Activated T-cell treated with anti-CD3 and anti-CD28 coated beads, Interleukin-2, amount 50 U/mL, for 4 hours (primary cell): Measurements from ENCODE around the gene LDAH. TPM values are rescaled to one million over a fixed set of nuclear protein-coding genes. Genes with fewer than 3 reads are reported as not detected.
A peak's percentile ranks its signal among the peaks of the same experiment; 100 is the strongest.

Source experiments
- ATAC-seq, 2 donors: fragments of 200-7000 bp; cut with Tn5 transposase; one replicate each; pipeline ENCODE4 v1.10.0; 2021
- DNase-seq: peaks from one replicate; pipeline ENCODE4 v3.0.0-alpha.2; 2020
- H3K27me3 Mint-ChIP-seq: one replicate; pipeline ENCODE4 v1.8.0; 2021; ENCODE audit warnings: low read depth, mixed read lengths
- H3K36me3 Mint-ChIP-seq: one replicate; pipeline ENCODE4 v1.8.0; 2022; ENCODE audit warnings: mixed read lengths; ENCODE audit not compliant: insufficient read depth
- H3K4me1 Mint-ChIP-seq: one replicate; pipeline ENCODE4 v1.8.0; 2021; ENCODE audit warnings: low read depth, mixed read lengths
- H3K4me3 Mint-ChIP-seq: one replicate; pipeline ENCODE4 v1.8.0; 2021; ENCODE audit warnings: mild to moderate bottlenecking, moderate library complexity, mixed read lengths
- H3K9me3 Mint-ChIP-seq: one replicate; pipeline ENCODE4 v1.8.0; 2021; ENCODE audit warnings: mixed read lengths
- total RNA-seq, 3 donors: library from RNA; stranded (reverse); gene quantifications; one replicate each; pipeline ENCODE4 v1.2.1, GENCODE V29; 2021

Gene LDAH
- total RNA-seq, 3 donors from 2014 or later, result 28.9 to 32.2 (median 30.1) TPM

GRCh38 chr2:20653695-20654534, 169.0 kb downstream of the LDAH start:
- H3K36me3 Mint-ChIP-seq, result no peaks in the 10 kb centered on the region

GRCh38 chr2:20652673-20653575, 170.0 kb downstream of the LDAH start:
- Mint-ChIP-seq H3K9me3 (no peaks in the 10 kb centered on the region), H3K27me3 (peaks cover 5% of the 10 kb centered on the region), H3K36me3 (no peaks in the 10 kb centered on the region), H3K4me3 (no peak overlapping the region), H3K4me1 (peaks cover 30% of the 10 kb centered on the region)
- no peak for DNase-seq
- ATAC-seq, result no peak

More at GRCh38 chr2:20653695-20654534, 169.0 kb downstream of the LDAH start:
- Mint-ChIP-seq H3K4me1 (peaks cover 21% of the 10 kb centered on the region), H3K27me3 (peaks cover 8% of the 10 kb centered on the region), H3K4me3 (no peak overlapping the region), H3K9me3 (no peaks in the 10 kb centered on the region)
- ATAC-seq (no peak), DNase-seq (no peak)

- no peak for DNase-seq
- Mint-ChIP-seq H3K9me3 (no peaks in the 10 kb centered on the region), H3K4me1 (peaks cover 32% of the 10 kb centered on the region), H3K27me3 (peaks cover 5% of the 10 kb centered on the region), H3K4me3 (peak overlapping the region; percentile 83), H3K36me3 (no peaks in the 10 kb centered on the region)
- ATAC-seq, result no peak
Observed at GRCh38 chr2:20652141-20652540, 170.8 kb downstream of the LDAH start.

GRCh38 chr2:20651731-20652099, 171.2 kb downstream of the LDAH start:
- peaks cover 3% of the 10 kb centered on the region for H3K27me3 Mint-ChIP-seq
- no peaks in the 10 kb centered on the region for H3K9me3 Mint-ChIP-seq
- peak overlapping the region; percentile 83 for H3K4me3 Mint-ChIP-seq
- H3K36me3 Mint-ChIP-seq, result no peaks in the 10 kb centered on the region
- ATAC-seq (no peak), DNase-seq (no peak)
- peaks cover 32% of the 10 kb centered on the region for H3K4me1 Mint-ChIP-seq

GRCh38 chr2:20650877-20651730, 171.8 kb downstream of the LDAH start, which contains the start of gene HS1BP3:
Gene HS1BP3, minus strand, starts transcription at chr2:20651098. Its CDS starts 35 bp downstream, at chr2:20651063.
- ATAC-seq (peak; percentile 96 to 97), DNase-seq (peak; percentile 84)
- Mint-ChIP-seq H3K4me3 (peak within 1 kb of the TSS; percentile 86), H3K27me3 (peaks cover 3% of the 10 kb centered on the region), H3K4me1 (peaks cover 32% of the 10 kb centered on the region), H3K9me3 (no peaks in the 10 kb centered on the region), H3K36me3 (no peaks in the 10 kb centered on the region)

- peak; percentile 5 to 11 for ATAC-seq
- Mint-ChIP-seq H3K4me3 (peak overlapping the region; percentile 86), H3K27me3 (no peaks in the 10 kb centered on the region), H3K36me3 (no peaks in the 10 kb centered on the region), H3K4me1 (peaks cover 32% of the 10 kb centered on the region), H3K9me3 (no peaks in the 10 kb centered on the region)
- no peak for DNase-seq
Observed at GRCh38 chr2:20650393-20650876, 172.5 kb downstream of the LDAH start.

- ATAC-seq, result no peak
- H3K4me1 Mint-ChIP-seq, result peaks cover 32% of the 10 kb centered on the region
- no peaks in the 10 kb centered on the region for H3K9me3 Mint-ChIP-seq
- no peaks in the 10 kb centered on the region for H3K27me3 Mint-ChIP-seq
- no peak for DNase-seq
- peaks cover under 1% of the 10 kb centered on the region for H3K36me3 Mint-ChIP-seq
- peak overlapping the region; percentile 86 for H3K4me3 Mint-ChIP-seq
Observed at GRCh38 chr2:20649976-20650375, 172.9 kb downstream of the LDAH start.

GRCh38 chr2:20649576-20649975, 173.3 kb downstream of the LDAH start:
- Mint-ChIP-seq H3K36me3 (peaks cover 4% of the 10 kb centered on the region), H3K4me3 (peak overlapping the region; percentile 86), H3K27me3 (no peaks in the 10 kb centered on the region), H3K9me3 (no peaks in the 10 kb centered on the region), H3K4me1 (peaks cover 32% of the 10 kb centered on the region)
- no peak for ATAC-seq
- no peak for DNase-seq

GRCh38 chr2:20648831-20649230, 174.1 kb downstream of the LDAH start:
- Mint-ChIP-seq H3K4me3 (no peak overlapping the region), H3K27me3 (no peaks in the 10 kb centered on the region), H3K4me1 (peaks cover 32% of the 10 kb centered on the region), H3K9me3 (no peaks in the 10 kb centered on the region), H3K36me3 (peaks cover 11% of the 10 kb centered on the region)
- DNase-seq (no peak), ATAC-seq (no peak)

DNA sequence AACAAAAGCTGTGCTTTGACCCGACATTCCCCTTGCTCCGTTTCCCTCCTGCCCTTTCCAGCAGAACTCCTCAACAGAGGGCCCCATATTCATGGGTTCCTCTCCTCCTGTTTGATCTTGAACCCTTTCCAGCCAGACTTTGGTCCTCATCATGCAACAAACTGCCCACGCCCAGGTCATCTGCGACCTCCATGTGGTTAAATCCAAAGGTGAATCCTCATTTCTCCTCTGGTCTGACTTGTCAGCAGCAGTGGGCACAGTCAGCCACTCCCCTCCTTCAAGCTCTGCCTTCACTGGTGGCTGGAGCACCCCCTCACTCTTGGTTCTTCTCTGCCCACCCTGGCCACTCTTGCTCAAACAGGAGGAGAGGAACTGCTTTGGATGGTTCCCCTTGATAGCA, 174.7 kb downstream of the LDAH start:
- Mint-ChIP-seq H3K36me3 (peaks cover 11% of the 10 kb centered on the region), H3K9me3 (no peaks in the 10 kb centered on the region), H3K4me1 (peaks cover 32% of the 10 kb centered on the region), H3K27me3 (no peaks in the 10 kb centered on the region), H3K4me3 (no peak overlapping the region)
- DNase-seq (no peak), ATAC-seq (no peak)

DNA sequence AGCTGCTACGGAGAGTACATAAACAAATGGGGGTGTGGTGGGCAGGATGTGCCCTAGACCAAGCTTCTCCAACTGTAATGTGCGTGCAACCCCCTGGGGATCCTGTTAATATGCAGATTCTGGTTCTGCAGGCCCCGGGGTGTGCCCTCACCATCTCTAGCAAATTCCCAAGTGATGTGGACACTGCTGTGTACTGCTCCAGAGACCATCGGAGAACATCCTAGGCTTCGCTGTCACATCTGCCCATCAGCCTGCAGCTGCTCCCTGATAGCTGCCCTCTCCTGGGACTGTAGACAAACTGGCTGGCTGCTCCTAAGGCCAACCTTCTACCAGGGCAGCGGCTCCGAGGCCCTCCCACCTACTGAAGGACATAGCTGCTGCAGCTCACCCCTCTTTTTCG, 175.2 kb downstream of the LDAH start:
- Mint-ChIP-seq H3K4me1 (peaks cover 32% of the 10 kb centered on the region), H3K27me3 (no peaks in the 10 kb centered on the region), H3K36me3 (peaks cover 11% of the 10 kb centered on the region), H3K9me3 (no peaks in the 10 kb centered on the region), H3K4me3 (no peak overlapping the region)
- DNase-seq (no peak), ATAC-seq (no peak)

DNA sequence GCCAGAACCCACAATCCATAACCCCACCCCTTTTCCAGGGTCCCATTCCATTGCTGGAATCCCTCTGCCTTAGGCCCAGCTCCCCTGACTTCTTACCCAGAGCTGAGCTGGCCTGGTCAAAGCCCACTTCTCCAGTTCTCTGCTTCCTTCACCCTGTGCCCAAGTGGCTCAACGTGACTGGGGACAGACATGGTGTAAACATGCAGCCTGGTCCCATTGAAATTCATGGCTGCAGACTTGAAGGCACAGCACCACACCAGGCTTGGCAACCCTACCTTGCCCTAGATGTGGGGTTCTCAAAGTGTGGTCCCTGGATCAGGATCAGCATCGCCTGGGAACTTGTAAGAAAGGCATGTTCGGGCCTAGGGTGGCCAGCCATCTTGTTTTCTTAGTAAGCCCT, 175.7 kb downstream of the LDAH start:
- no peaks in the 10 kb centered on the region for H3K27me3 Mint-ChIP-seq
- no peak for ATAC-seq
- H3K4me1 Mint-ChIP-seq, result peaks cover 34% of the 10 kb centered on the region
- peaks cover 11% of the 10 kb centered on the region for H3K36me3 Mint-ChIP-seq
- DNase-seq, result no peak
- H3K4me3 Mint-ChIP-seq, result no peak overlapping the region
- no peaks in the 10 kb centered on the region for H3K9me3 Mint-ChIP-seq

DNA sequence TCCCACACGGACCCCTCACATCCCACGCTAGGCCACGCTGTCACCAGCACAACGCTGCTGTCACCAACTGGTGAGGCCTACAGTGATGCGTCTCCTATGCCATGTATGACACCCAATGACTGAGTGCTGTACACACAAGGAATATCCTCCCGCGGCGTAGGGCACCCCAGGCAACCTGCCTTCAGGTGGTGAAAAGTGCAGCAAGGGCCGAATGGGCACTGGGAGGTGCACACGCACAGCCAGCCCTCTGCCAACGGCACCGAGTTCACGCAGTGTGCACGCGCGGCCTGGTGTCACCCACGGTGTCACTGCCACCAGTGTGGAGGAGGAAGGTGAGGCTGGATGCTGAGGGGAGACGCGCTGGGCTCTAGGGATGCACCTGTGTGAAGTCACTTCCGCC, 176.5 kb downstream of the LDAH start:
- Mint-ChIP-seq H3K4me3 (no peak overlapping the region), H3K36me3 (peaks cover 11% of the 10 kb centered on the region), H3K4me1 (peaks cover 31% of the 10 kb centered on the region), H3K9me3 (no peaks in the 10 kb centered on the region), H3K27me3 (no peaks in the 10 kb centered on the region)
- ATAC-seq (no peak), DNase-seq (no peak)

DNA sequence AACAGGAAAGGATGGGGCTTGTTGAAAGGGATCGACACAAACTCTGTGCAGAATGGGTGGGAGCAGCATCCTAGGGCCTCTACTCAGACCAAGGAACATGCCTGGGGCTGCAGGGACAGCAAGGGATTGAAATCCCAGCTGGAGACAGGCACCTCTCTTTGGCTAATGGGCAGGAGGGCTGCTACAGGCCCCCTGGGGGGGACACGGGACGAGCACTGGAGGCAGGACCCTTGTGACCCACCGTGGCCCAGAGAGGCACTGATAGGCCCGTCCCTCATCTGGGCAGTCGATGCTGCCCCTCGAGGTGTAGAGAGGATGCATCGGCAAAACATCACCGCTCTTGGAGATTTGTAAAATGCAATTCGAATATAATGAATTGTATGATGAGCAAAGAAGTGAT, 177.1 kb downstream of the LDAH start:
- Mint-ChIP-seq H3K9me3 (no peaks in the 10 kb centered on the region), H3K27me3 (no peaks in the 10 kb centered on the region), H3K4me3 (no peak overlapping the region), H3K36me3 (peaks cover 13% of the 10 kb centered on the region), H3K4me1 (peaks cover 28% of the 10 kb centered on the region)
- no peak for DNase-seq
- no peak for ATAC-seq
